ENCODE results near the gene DYNC1H1.

Gene DYNC1H1

DNA sequence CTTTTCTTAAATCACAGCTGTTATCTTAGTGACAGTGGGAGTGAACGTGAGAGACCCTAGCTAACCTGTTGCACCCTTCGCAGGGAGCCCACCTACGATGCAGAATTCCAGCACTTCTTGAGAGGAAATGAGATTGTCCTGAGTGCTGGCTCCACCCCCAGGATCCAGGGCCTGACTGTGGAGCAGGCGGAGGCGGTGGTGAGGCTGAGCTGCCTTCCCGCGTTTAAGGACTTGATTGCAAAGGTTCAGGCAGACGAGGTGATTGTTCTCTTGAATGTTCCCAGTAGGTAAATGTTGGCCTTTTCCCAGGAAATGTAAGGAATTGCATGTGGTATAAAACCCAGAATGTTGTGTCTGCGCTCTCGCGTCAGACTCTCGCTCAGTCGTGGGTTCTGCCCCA is 75.8 kb downstream of the DYNC1H1 start:
- no peak for DNase-seq
- H3K36me3 ChIP-seq (ENCODE audit: control insufficient read depth in 4 of 4, insufficient read depth in 4 of 4, low read length in 3 of 4), result peaks cover 26 to 94% (median 75%) of the 10 kb centered on the region in 4 experiments
- POLR2A ChIA-PET, result no interaction called here
- WGBS (ENCODE audit: insufficient coverage), result 99% methylated on average over 11 of the region's 13 CpGs
- no peaks in the 10 kb centered on the region for H3K9me3 ChIP-seq (ENCODE audit: control extremely low read depth in 1 of 5, control insufficient read depth in 4 of 5, insufficient read depth in 2 of 5, low read depth in 1 of 5, low read length in 4 of 5)
- H3K4me3 ChIP-seq (ENCODE audit: control insufficient read depth in 1 of 7, extremely low read depth in 1 of 7, insufficient read depth in 4 of 7, low read depth in 2 of 7, low read length in 6 of 7), result no peak overlapping the region
- CTCF ChIA-PET, result interaction anchor here (0.8 kb wide), 1 partner anchor 10 kb away, joined by 3 read pairs; no protein-coding TSS in a partner anchor
- no peaks in the 10 kb centered on the region for H3K4me1 ChIP-seq (ENCODE audit: control extremely low read depth in 1 of 4, control insufficient read depth in 4 of 4, insufficient read depth in 4 of 4, low read length in 3 of 4)
- no peak overlapping the region for H3K27ac ChIP-seq (ENCODE audit: insufficient read depth in 1 of 2, low read depth in 1 of 2, low read length in 2 of 2, poor library complexity in 1 of 2, severe bottlenecking in 2 of 2)
- no peaks in the 10 kb centered on the region for H3K27me3 ChIP-seq (replicated peaks in 2 of 5; ENCODE audit: control insufficient read depth in 4 of 5, insufficient read depth in 5 of 5, low read length in 4 of 5)

DNA sequence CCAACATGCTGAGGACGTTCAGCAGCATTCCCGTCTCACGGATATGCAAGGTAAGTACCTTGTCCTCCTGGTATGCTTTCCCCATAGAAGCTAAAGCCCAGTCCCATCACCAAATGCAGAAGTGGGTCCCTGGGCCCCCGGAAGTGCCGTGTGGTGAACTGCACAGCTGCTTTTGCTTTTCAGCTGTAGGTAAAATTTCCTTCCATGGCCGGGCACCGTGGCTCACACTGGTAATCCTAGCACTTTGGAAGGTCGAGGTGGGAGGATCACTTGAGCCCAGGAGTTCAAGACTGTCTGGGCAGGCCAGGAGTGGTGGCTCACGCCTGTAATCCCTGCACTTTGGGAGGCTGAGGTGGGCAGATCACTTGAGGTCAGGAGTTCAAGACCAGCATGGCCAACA is 78.3 kb downstream of the DYNC1H1 start:
- Histone ChIP-seq H3K9me3 (ENCODE audit: control extremely low read depth in 1 of 5, control insufficient read depth in 4 of 5, insufficient read depth in 2 of 5, low read depth in 1 of 5, low read length in 4 of 5) (no peaks in the 10 kb centered on the region), H3K36me3 (ENCODE audit: control insufficient read depth in 4 of 4, insufficient read depth in 4 of 4, low read length in 3 of 4) (peaks cover 18 to 93% (median 72%) of the 10 kb centered on the region in 4 experiments), H3K27me3 (replicated peaks in 2 of 5; ENCODE audit: control insufficient read depth in 4 of 5, insufficient read depth in 5 of 5, low read length in 4 of 5) (no peaks in the 10 kb centered on the region), H3K27ac (ENCODE audit: insufficient read depth in 1 of 2, low read depth in 1 of 2, low read length in 2 of 2, poor library complexity in 1 of 2, severe bottlenecking in 2 of 2) (no peak overlapping the region), H3K4me1 (ENCODE audit: control extremely low read depth in 1 of 4, control insufficient read depth in 4 of 4, insufficient read depth in 4 of 4, low read length in 3 of 4) (no peaks in the 10 kb centered on the region), H3K4me3 (ENCODE audit: control insufficient read depth in 1 of 7, extremely low read depth in 1 of 7, insufficient read depth in 4 of 7, low read depth in 2 of 7, low read length in 6 of 7) (no peak overlapping the region)
- no peak for DNase-seq
- ChIA-PET POLR2A (no interaction called here), CTCF (no interaction called here)
- 99% methylated on average over 9 of the region's 9 CpGs for WGBS (ENCODE audit: insufficient coverage)

DNA sequence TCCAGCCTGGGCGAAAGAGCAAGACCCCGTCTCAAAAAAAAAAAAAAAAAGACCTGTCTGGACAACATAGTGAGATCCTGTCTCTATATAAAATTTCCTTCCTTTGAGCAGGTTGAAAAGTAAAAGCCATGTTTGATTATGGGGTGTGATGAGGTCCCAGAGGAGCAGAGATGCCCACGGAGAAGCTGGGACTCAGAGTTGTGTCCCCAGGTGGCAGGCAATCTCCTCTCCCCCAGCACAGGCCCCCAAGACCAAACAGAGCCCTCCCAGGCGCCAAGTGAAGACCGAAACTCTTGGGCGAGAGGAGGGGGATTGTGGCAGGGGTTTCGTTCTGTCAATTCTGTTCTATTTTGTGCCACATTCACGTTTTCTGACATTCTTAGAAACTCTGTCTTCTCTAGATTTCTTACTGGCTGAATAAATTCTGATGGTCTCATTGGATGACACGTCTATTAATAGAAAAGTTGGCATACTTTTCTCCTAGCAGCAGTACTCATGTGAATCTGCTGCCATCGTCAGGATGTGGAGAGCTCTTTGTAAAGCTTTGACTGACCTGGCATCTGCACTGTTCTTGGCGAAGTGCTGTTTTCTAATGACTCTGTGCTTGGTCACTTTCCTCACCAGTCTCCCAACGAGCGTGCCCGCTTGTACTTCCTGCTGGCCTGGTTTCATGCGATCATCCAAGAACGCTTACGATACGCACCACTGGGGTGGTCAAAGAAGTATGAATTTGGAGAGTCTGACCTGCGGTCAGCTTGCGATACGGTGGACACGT is 79.1 kb downstream of the DYNC1H1 start:
- no peaks in the 10 kb centered on the region for H3K4me1 ChIP-seq (ENCODE audit: control extremely low read depth in 1 of 4, control insufficient read depth in 4 of 4, insufficient read depth in 4 of 4, low read length in 3 of 4)
- H3K27me3 ChIP-seq (replicated peaks in 2 of 5; ENCODE audit: control insufficient read depth in 4 of 5, insufficient read depth in 5 of 5, low read length in 4 of 5), result no peaks in the 10 kb centered on the region
- WGBS (ENCODE audit: insufficient coverage), result 95% methylated on average over 19 of the region's 22 CpGs
- H3K36me3 ChIP-seq (ENCODE audit: control insufficient read depth in 4 of 4, insufficient read depth in 4 of 4, low read length in 3 of 4), result peaks cover 16 to 93% (median 74%) of the 10 kb centered on the region in 4 experiments
- DNase-seq, result no peak
- H3K4me3 ChIP-seq (ENCODE audit: control insufficient read depth in 1 of 7, extremely low read depth in 1 of 7, insufficient read depth in 4 of 7, low read depth in 2 of 7, low read length in 6 of 7), result no peak overlapping the region
- no peak overlapping the region for H3K27ac ChIP-seq (ENCODE audit: insufficient read depth in 1 of 2, low read depth in 1 of 2, low read length in 2 of 2, poor library complexity in 1 of 2, severe bottlenecking in 2 of 2)
- no peaks in the 10 kb centered on the region for H3K9me3 ChIP-seq (ENCODE audit: control extremely low read depth in 1 of 5, control insufficient read depth in 4 of 5, insufficient read depth in 2 of 5, low read depth in 1 of 5, low read length in 4 of 5)
- ChIA-PET CTCF (interaction anchor here (1.0 to 1.7 kb wide), 2 partner anchors 8 to 53 kb away, joined by 3 to 6 read pairs; no protein-coding TSS in a partner anchor), POLR2A (no interaction called here)

DNA sequence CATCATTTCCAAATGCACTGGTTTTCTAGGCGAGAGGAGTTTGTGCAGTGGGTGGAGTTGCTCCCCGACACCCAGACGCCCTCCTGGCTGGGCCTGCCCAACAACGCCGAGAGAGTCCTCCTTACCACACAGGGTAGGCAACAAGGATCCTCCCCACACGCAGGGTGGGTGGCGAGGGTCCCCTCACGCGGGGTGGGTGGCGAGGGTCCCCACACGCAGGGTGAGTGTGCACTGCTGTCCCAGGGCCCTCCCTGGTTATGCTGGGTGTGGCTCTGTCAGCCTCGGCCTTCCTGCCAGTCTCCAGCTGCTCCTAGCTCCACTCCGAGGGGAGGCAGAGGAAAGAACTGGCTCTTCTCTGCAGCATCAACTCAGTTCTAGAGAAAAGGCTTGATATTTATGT is 80.2 kb downstream of the DYNC1H1 start:
- DNase-seq, result no peak
- ChIA-PET POLR2A (no interaction called here), CTCF (interaction anchor here (1.7 kb wide), 1 partner anchor 52 kb away, joined by 6 read pairs; no protein-coding TSS in a partner anchor)
- peaks cover 20 to 93% (median 74%) of the 10 kb centered on the region in 4 experiments for H3K36me3 ChIP-seq (ENCODE audit: control insufficient read depth in 4 of 4, insufficient read depth in 4 of 4, low read length in 3 of 4)
- H3K4me3 ChIP-seq (ENCODE audit: control insufficient read depth in 1 of 7, extremely low read depth in 1 of 7, insufficient read depth in 4 of 7, low read depth in 2 of 7, low read length in 6 of 7), result no peak overlapping the region
- 100% methylated on average over 7 of the region's 13 CpGs for WGBS (ENCODE audit: insufficient coverage)
- H3K4me1 ChIP-seq (ENCODE audit: control extremely low read depth in 1 of 4, control insufficient read depth in 4 of 4, insufficient read depth in 4 of 4, low read length in 3 of 4), result no peaks in the 10 kb centered on the region
- no peaks in the 10 kb centered on the region for H3K9me3 ChIP-seq (ENCODE audit: control extremely low read depth in 1 of 5, control insufficient read depth in 4 of 5, insufficient read depth in 2 of 5, low read depth in 1 of 5, low read length in 4 of 5)
- no peak overlapping the region for H3K27ac ChIP-seq (ENCODE audit: insufficient read depth in 1 of 2, low read depth in 1 of 2, low read length in 2 of 2, poor library complexity in 1 of 2, severe bottlenecking in 2 of 2)
- H3K27me3 ChIP-seq (replicated peaks in 2 of 5; ENCODE audit: control insufficient read depth in 4 of 5, insufficient read depth in 5 of 5, low read length in 4 of 5), result no peaks in the 10 kb centered on the region

DNA sequence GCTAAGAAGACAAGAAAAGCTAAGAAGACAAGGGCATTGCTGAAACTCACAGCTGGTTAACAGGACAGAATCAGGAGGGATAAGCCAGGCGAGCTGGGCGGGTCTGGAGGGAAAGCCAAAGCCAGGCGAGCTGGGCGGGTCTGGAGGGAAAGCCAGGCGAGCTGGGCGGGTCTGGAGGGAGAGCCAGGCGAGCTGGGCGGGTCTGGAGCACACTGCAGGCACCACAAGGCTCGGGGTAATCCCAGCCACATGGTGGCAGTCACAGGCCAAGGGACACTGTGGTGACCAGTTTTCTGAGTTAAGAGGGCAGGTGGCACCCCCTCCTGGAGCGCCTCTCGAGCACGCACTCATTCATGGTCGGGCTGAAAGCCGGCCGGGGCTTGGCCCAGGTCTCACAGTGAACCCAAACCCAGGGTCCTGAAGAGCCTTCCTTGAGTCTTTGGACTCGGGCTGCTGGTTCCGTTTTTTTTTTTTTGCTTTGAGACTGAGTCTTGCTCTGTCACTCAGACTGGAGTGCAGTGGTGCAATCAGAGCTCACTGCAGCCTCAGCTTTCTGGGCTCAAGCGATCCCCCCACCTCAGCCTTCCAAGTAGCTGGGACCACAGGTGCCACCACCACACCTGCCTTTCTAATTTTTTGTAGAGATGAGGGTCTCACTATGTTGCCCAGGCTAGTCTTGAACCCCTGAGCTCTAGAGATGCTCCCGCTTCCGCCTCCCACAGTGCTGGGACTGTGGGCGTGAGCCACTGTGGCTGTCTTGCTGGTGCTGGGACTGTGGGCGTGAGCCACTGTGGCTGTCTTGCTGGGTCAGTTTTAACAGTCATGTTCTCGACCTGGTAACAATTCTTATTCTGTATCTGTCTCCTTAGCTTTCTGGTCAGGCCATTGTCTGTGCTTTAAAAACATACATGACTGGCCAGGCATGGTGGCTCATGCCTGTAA is 82.2 kb downstream of the DYNC1H1 start:
- POLR2A ChIA-PET, result no interaction called here
- no peaks in the 10 kb centered on the region for H3K9me3 ChIP-seq (ENCODE audit: control extremely low read depth in 1 of 5, control insufficient read depth in 4 of 5, insufficient read depth in 2 of 5, low read depth in 1 of 5, low read length in 4 of 5)
- peak; percentile 50 to 66 (median 62) for DNase-seq
- no peaks in the 10 kb centered on the region for H3K27me3 ChIP-seq (replicated peaks in 2 of 5; ENCODE audit: control insufficient read depth in 4 of 5, insufficient read depth in 5 of 5, low read length in 4 of 5)
- H3K4me3 ChIP-seq (ENCODE audit: control insufficient read depth in 1 of 7, extremely low read depth in 1 of 7, insufficient read depth in 4 of 7, low read depth in 2 of 7, low read length in 6 of 7), result no peak overlapping the region
- 93% methylated on average over 18 of the region's 23 CpGs for WGBS (ENCODE audit: insufficient coverage)
- peaks cover 24 to 91% (median 70%) of the 10 kb centered on the region in 4 experiments for H3K36me3 ChIP-seq (ENCODE audit: control insufficient read depth in 4 of 4, insufficient read depth in 4 of 4, low read length in 3 of 4)
- CTCF ChIA-PET, result interaction anchor here (1.1 to 3.8 kb wide), 6 partner anchors 12 to 270 kb away, joined by 3 to 14 read pairs (median 4); no protein-coding TSS in a partner anchor
- no peak overlapping the region for H3K27ac ChIP-seq (ENCODE audit: insufficient read depth in 1 of 2, low read depth in 1 of 2, low read length in 2 of 2, poor library complexity in 1 of 2, severe bottlenecking in 2 of 2)
- H3K4me1 ChIP-seq (ENCODE audit: control extremely low read depth in 1 of 4, control insufficient read depth in 4 of 4, insufficient read depth in 4 of 4, low read length in 3 of 4), result no peaks in the 10 kb centered on the region

DNA sequence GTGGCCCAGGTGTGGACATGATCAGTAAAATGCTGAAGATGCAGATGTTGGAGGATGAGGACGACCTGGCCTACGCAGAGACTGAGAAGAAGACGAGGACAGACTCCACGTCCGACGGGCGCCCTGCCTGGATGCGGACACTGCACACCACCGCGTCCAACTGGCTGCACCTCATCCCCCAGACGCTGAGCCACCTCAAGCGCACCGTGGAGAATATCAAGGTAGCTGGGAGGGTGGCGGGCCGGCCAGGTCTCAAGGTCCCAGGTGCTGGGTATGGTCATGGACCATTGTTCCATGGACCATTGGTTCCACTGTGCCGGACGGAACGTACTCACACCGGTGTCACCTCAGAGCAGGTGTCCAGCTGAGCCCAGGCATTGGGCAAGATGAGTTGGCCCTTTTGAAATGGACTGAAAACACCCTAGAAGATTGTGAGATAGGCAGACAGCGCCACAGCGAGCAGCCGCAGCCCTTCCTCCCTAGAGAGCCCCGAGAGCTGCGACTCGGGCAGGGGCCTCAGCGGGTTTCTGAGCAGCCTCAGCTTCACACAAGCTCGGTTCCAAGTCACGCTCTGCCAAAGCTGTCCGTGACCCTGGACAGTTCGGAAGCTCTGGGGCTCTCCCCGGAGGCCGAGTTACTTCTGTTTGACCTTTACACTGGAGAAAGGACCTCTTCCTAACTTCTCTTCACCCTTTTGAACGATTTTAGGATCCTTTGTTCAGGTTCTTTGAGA is 83.6 kb downstream of the DYNC1H1 start:
- Histone ChIP-seq H3K27me3 (replicated peaks in 2 of 5; ENCODE audit: control insufficient read depth in 4 of 5, insufficient read depth in 5 of 5, low read length in 4 of 5) (no peaks in the 10 kb centered on the region), H3K9me3 (ENCODE audit: control extremely low read depth in 1 of 5, control insufficient read depth in 4 of 5, insufficient read depth in 2 of 5, low read depth in 1 of 5, low read length in 4 of 5) (no peaks in the 10 kb centered on the region), H3K36me3 (ENCODE audit: control insufficient read depth in 4 of 4, insufficient read depth in 4 of 4, low read length in 3 of 4) (peaks cover 20 to 90% (median 65%) of the 10 kb centered on the region in 4 experiments), H3K27ac (ENCODE audit: insufficient read depth in 1 of 2, low read depth in 1 of 2, low read length in 2 of 2, poor library complexity in 1 of 2, severe bottlenecking in 2 of 2) (no peak overlapping the region), H3K4me3 (ENCODE audit: control insufficient read depth in 1 of 7, extremely low read depth in 1 of 7, insufficient read depth in 4 of 7, low read depth in 2 of 7, low read length in 6 of 7) (no peak overlapping the region), H3K4me1 (ENCODE audit: control extremely low read depth in 1 of 4, control insufficient read depth in 4 of 4, insufficient read depth in 4 of 4, low read length in 3 of 4) (no peaks in the 10 kb centered on the region)
- DNase-seq, result no peak
- CTCF ChIA-PET, result interaction anchor here (0.6 to 3.8 kb wide), 7 partner anchors 11 to 266 kb away, joined by 3 to 14 read pairs (median 3); no protein-coding TSS in a partner anchor
- POLR2A ChIA-PET, result no interaction called here
- WGBS (ENCODE audit: insufficient coverage), result 96% methylated on average over 30 of the region's 33 CpGs

All from common myeloid progenitor, CD34-positive (primary cell).